A673 (cell line): ENCODE measurements around the gene CMIP. TPM values are rescaled to one million over a fixed set of nuclear protein-coding genes. Genes with fewer than 3 reads are reported as not detected.
"Not testable (repeated sequence)": the region's sequence is repeated elsewhere in the genome, so short reads cannot be mapped to it uniquely, and the experiment has no call there.

ENCODE experiments used
- BruUV-seq: library from RNA; stranded (reverse); fragments of 400-500 nt; replicated peaks from 2 replicates; lab custom pipeline; 2021; lab: Mats Ljungman, UMichigan
- CTCF ChIA-PET: fragments of 300-600 bp; sonication (Branson Sonifier 250); formaldehyde crosslinking; loops from one replicate; lab custom pipeline; 2022; ENCODE audit warnings: antibody characterized with exemption; lab: Charles Lee
- POLR2A ChIA-PET: fragments of 300-600 bp; sonication (Branson Sonifier 250); formaldehyde crosslinking; loops from one replicate; lab custom pipeline; 2022; ENCODE audit warnings: antibody characterized with exemption; ENCODE audit not compliant: low non-redundant PET; lab: Charles Lee
- DNase-seq: peaks from one replicate; pipeline ENCODE4 v3.0.0-alpha.2; 2015; ENCODE audit warnings: low spot score
- H3K27ac ChIP-seq: fragments of 200-600 bp; sonication (generic); 2 replicates; pipeline ENCODE4 v1.5.1; 2016; ENCODE audit warnings: mixed run types, low read depth, mild to moderate bottlenecking, mixed read lengths, antibody characterized with exemption, low read length; ENCODE audit not compliant: poor library complexity, severe bottlenecking
- H3K27me3 ChIP-seq: fragments of 200-600 bp; sonication (generic); replicated peaks from 2 replicates; pipeline ENCODE4 v1.6.1; 2017; ENCODE audit warnings: mixed run types, low read depth, mild to moderate bottlenecking, mixed read lengths, antibody characterized with exemption, low read length; ENCODE audit not compliant: insufficient read depth, poor library complexity
- H3K36me3 ChIP-seq: fragments of 200-600 bp; sonication (generic); 2 replicates; pipeline ENCODE4 v1.6.1; 2016; ENCODE audit warnings: mixed run types, mild to moderate bottlenecking, mixed read lengths, antibody characterized with exemption, low read length; ENCODE audit not compliant: insufficient read depth, poor library complexity, severe bottlenecking
- H3K4me1 ChIP-seq: fragments of 200-600 bp; sonication (generic); 2 replicates; pipeline ENCODE4 v1.6.1; 2017; ENCODE audit warnings: mixed run types, mild to moderate bottlenecking, mixed read lengths, antibody characterized with exemption, low read length; ENCODE audit not compliant: insufficient read depth, poor library complexity, severe bottlenecking
- H3K4me3 ChIP-seq: fragments of 200-600 bp; sonication (generic); 2 replicates; pipeline ENCODE4 v1.5.1; 2016; ENCODE audit warnings: low read depth, mixed run types, mild to moderate bottlenecking, mixed read lengths, low read length; ENCODE audit not compliant: poor library complexity, severe bottlenecking
- H3K9me3 ChIP-seq: fragments of 200-600 bp; sonication (generic); 2 replicates; pipeline ENCODE4 v1.6.1; 2016; ENCODE audit warnings: mixed run types, low read depth, mild to moderate bottlenecking, mixed read lengths, antibody characterized with exemption, low read length; ENCODE audit not compliant: poor library complexity, severe bottlenecking
- EZH2 ChIP-seq: fragments of 200-600 bp; sonication (generic); IDR thresholded peaks from 2 replicates; pipeline ENCODE4 v1.6.1; 2017; ENCODE audit warnings: borderline replicate concordance, low read depth, mild to moderate bottlenecking, mixed read lengths, antibody characterized with exemption, low read length; ENCODE audit not compliant: poor library complexity, severe bottlenecking
- intact Hi-C: fragments of 100-400 bp; cut with micrococcal nuclease; formaldehyde crosslinking; loops from one replicate; pipeline ENCODE4 v1.10.0; 2022; ENCODE audit not compliant: unreplicated experiment
- total RNA-seq: library from RNA; stranded (reverse); gene quantifications from 2 replicates; pipeline ENCODE4 v1.2.3, GENCODE V29; 2021
- TF ChIP-seq, protein P1 (sequence below): fragments of 300-800, 200-600 bp; sonication (generic); conservative IDR thresholded peaks from 2 replicates; pipeline ENCODE4 v1.5.1; 2017; ENCODE audit warnings: low read depth, mild to moderate bottlenecking, antibody characterized with exemption, low read length, moderate library complexity, mixed read lengths

CMIP gene
- total RNA-seq, 1 experiment from 2014 or later = 25.5 TPM

DNA sequence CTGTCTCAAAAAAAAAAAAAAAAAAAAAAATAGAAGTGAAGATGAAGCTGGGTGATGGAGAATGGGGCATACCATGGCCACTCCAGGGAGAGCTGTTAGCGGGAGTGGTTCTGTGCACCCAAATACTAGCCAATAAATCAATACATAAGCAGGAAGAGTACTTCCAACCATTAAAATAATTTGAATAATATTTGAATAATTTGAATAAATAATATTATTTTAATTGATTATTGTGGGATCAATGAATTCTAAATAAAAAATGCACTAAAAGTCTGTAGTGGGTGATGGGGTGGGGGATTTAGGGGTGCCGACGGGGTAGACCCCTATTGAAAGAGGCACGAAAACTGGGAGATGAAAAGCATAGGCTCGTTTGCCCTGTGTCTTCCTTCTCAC, 41.4 kb upstream of the CMIP start:
- peak overlapping the region; percentile 40 for H3K4me3 ChIP-seq
- ChIA-PET CTCF (interaction anchor here (0.6 to 1.4 kb wide), 3 partner anchors 143 to 321 kb away, joined by 3 to 4 read pairs (median 4); no protein-coding TSS in a partner anchor), POLR2A (no interaction called here)
- no peaks in the 10 kb centered on the region for H3K9me3 ChIP-seq
- intact Hi-C loops = loop anchor here (1.0 to 5.0 kb wide), 2 partner anchors 320 to 334 kb away; no protein-coding TSS in a partner anchor
- no peak for DNase-seq
- no peaks in the 10 kb centered on the region for H3K36me3 ChIP-seq
- TF ChIP-seq EZH2 = no peak
- TF ChIP-seq, protein P1, sequence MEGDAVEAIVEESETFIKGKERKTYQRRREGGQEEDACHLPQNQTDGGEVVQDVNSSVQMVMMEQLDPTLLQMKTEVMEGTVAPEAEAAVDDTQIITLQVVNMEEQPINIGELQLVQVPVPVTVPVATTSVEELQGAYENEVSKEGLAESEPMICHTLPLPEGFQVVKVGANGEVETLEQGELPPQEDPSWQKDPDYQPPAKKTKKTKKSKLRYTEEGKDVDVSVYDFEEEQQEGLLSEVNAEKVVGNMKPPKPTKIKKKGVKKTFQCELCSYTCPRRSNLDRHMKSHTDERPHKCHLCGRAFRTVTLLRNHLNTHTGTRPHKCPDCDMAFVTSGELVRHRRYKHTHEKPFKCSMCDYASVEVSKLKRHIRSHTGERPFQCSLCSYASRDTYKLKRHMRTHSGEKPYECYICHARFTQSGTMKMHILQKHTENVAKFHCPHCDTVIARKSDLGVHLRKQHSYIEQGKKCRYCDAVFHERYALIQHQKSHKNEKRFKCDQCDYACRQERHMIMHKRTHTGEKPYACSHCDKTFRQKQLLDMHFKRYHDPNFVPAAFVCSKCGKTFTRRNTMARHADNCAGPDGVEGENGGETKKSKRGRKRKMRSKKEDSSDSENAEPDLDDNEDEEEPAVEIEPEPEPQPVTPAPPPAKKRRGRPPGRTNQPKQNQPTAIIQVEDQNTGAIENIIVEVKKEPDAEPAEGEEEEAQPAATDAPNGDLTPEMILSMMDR = no peak
- H3K4me1 ChIP-seq = no peaks in the 10 kb centered on the region
- no peak overlapping the region for H3K27ac ChIP-seq
- BruUV-seq = no TSS peak
- no peaks in the 10 kb centered on the region for H3K27me3 ChIP-seq

DNA sequence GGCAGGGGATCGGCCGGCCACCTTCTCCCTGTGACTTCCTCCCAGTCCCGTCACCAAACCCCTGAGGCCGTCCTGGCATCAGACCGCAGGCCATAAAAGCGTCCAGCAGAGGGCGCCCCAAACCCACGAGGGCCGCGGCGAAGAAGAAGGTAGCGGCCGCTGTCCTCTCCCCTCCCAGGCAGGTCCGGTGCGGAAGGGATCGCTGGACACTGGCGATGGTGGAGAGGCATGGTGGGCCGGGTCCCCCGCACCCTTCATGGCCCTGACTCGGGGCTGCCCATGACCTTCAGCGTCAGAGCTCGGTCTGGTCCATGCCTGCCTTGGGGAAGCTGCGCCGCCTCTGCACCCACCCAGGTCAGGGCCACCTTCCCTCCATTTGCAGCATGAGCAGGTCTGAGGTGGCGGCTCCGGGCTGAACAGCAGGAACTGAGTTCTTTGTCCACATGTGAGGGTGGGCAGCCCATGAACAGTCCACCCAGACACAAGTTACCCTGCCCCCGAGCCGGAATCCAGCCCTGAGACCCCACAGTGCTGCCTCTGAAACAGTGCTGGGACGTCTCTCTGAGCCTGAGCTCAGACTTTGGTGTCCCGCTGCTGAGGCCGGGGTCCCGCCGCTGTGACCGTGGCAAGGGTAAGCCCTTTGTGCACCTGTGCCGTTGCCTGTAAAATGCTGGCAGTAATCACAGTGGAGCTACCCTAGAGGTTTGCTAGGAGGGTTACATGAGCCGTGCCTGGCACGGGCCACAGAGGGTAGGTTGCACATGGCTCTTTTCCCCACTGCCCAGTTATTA, 40.8 kb upstream of the CMIP start:
- TF ChIP-seq, protein P1 = peak; percentile 94
- TF ChIP-seq EZH2 = no peak
- Histone ChIP-seq H3K27me3 (no peaks in the 10 kb centered on the region), H3K9me3 (no peaks in the 10 kb centered on the region), H3K4me3 (peak overlapping the region; percentile 40), H3K36me3 (no peaks in the 10 kb centered on the region), H3K27ac (no peak overlapping the region), H3K4me1 (no peaks in the 10 kb centered on the region)
- CTCF ChIA-PET = interaction anchor here (0.5 to 1.4 kb wide), 6 partner anchors 9 to 320 kb away, joined by 3 to 8 read pairs (median 4); no protein-coding TSS in a partner anchor
- POLR2A ChIA-PET = interaction anchor here (0.6 kb wide), 1 partner anchor 380 kb away, joined by 3 read pairs; no protein-coding TSS in a partner anchor
- DNase-seq = peak; percentile 83
- BruUV-seq = no TSS peak
- intact Hi-C loops = loop anchor here (1.0 to 5.0 kb wide), 2 partner anchors 320 to 334 kb away; no protein-coding TSS in a partner anchor

DNA sequence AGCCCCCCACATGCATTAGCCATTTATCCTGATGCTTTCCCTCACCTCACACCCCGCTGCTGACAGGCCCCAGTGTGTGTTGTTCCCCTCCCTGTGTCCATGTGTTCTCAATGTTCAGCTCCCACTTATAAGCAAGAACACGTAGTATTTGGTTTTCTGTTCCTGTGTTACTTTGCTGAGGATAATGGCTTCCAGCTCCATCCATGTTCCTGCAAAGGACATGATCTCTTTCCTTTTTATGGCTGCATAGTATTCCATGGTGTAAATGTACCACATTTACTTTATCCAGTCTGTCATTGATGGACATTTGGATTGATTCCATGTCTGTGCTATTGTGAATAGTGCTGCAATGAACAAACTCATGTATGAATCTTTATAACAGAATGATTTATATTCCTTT, 39.6 kb upstream of the CMIP start:
- H3K27ac ChIP-seq, H3K27me3 ChIP-seq, H3K4me3 ChIP-seq, H3K36me3 ChIP-seq, H3K9me3 ChIP-seq, POLR2A ChIA-PET, CTCF ChIA-PET, DNase-seq, H3K4me1 ChIP-seq, BruUV-seq, intact Hi-C loops: not testable (repeated sequence)
